Middle frontal gyrus (tissue), 1 donor: ENCODE data around the gene MTG2.

Experiments
- DNase-seq: peaks from one replicate; pipeline ENCODE4 v3.0.0-alpha.2; 2015; ENCODE audit warnings: low spot score; ENCODE audit errors: extremely low spot score

The MTG2 gene

DNA sequence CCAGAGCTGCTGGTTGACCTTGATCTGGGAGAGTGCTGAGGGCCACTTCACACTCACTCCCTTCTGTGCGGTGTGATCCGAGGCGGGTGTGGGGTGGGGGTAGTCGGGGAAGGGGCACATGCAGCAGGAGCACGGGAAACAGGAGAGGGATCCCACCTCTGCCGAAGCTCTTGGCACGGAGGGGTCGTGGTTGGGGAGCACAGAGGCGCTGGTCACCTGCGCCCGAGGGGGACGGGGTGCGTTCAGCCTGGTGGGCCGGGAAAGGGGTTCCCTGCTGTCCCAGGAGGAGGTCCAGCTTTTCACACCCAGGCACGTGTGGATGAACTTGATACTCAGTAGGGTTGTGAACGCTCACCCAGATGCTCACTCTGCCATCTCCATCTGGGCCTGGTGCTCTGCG lies 22.0 kb upstream of the MTG2 start:
- no peak for DNase-seq

DNA sequence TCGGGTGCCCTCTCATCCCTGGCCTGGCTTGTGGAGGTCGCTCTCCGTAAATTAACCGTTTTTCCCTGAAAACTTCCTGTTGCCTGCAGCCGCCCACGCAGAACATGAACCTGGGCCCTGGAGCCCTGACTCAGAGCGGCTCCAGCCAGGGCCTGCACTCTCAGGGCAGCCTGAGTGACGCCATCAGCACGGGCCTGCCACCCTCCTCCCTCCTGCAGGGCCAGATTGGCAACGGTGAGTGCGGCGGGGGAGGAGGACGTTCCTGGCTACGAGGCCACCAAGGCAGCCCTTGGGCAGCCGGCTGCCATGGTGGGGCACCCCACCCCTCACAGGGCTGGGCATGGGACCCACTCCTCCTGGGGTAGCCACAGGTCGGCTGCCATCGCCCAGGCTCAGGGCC lies 21.5 kb upstream of the MTG2 start:
- no peak for DNase-seq

DNA sequence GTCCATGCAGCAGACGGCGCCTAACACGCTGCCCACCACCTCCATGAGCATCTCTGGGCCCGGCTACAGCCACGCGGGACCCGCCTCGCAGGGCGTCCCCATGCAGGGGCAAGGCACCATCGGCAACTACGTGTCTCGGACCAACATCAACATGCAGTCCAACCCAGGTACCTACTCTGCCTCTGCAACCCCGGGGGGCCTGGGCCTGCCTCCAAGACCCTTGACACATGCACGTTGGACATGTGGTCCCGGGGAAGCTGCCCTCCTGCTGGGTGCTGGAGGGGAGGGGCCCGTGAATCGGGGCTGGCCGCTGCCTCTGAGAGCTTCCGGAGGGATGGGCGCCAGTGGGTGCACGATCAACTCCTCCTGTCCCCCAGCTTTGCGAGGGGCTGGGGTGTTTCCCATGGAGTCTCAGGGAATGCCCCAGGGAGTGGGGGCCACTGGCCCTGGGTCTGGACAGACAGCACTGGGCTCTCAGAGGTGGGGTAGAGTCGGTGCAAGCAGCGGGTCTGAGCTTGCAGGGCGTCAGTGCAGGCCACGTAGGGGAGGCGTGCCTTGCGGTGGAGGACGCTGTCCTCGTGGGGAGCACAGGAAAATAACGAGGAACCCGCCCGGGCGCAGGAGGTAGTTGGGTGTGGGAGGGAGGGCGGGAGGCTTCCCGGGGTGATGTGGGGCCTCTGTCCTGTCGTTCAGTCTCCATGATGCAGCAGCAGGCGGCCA lies 19.9 kb upstream of the MTG2 start:
- DNase-seq = no peak

DNA sequence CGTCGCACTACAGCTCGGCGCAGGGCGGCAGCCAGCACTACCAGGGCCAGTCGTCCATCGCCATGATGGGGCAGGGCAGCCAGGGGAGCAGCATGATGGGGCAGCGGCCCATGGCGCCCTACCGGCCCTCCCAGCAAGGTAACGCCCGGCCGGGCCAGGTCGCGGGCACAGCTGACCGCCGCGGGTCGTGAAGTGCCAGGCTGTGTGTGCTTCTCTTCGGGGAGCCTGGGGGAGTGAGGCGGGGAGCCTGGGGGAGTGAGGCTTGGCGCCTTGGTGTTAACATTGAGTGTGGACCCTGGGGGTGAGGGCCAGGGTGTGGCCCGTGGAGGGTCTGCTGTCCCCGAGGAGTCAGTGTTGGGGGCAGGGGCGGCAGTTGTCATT lies 19.4 kb upstream of the MTG2 start:
- no peak for DNase-seq

DNA sequence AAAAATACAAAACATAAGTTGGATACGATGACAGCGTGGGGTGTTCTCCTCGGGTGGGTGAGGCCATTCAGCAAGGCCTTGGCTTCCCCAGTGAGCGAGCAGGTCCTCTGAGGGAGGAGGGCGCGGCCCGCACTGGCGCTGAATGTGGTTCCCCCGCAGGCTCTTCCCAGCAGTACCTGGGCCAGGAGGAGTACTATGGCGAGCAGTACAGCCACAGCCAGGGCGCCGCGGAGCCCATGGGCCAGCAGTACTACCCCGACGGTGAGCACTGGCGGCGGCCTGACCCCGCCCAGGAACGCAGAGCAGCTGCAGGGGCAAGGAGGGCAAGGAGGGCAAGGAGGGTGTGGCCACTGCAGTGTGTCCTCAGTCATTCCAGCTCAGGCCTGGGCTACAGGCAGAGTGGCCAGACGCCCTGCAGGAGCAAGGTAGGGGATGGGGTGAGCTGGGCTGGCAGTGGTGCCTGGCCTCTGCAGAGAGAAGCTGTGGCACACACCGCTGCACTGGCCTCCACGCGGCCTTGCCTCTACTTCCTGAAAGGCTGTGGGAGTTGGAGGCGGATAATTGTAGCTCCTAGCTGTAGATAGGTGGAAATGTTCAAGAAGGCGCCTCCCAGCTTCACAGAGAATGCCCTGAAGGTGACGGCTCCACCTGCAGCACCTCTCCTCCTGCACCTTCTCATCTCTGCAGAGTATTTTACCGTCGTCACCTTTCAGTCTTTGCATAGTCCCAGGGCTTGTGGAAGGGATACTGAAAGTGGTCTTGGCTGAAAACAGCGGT lies 18.7 kb upstream of the MTG2 start:
- no peak for DNase-seq

DNA sequence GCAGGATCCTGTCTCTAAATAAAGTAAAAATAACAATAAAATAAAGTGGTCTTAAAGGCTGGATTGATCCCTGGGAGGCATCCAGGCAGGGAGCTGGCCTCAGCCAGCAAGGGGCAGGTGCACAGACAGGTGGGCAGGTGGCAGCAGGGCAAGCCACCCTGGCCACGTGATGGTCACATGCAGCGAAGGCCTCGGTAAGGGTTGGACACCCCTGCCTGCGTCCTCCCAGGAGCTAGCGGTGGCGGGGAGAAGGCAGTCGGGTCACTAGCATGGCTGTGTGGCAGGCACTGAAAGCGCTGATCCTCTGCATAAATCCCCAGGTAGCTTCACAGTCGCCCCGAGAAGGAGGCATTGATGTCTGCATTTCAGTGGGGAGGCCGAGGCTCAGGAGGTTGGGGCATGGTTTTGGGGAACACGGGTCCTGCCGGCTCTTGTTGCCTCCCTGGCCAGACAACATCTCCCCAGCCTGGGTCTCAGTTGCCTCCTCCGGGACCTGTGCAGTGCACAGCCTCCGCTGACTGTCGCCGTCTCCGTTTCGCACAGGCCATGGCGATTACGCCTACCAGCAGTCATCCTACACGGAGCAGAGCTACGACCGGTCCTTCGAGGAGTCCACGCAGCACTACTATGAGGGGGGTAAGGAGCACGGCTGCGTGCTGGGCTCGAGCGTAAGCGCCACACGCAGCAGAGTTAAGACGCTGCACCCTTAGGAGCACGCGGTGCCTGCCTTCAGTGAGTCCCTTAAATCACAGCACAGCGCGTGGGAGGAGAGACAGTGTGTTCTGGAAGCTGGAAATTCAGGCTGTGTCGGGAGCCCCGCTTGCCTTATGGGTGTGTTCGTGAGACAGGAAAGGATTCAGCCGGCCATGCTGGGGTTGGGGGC lies 17.7 kb upstream of the MTG2 start:
- no peak for DNase-seq

DNA sequence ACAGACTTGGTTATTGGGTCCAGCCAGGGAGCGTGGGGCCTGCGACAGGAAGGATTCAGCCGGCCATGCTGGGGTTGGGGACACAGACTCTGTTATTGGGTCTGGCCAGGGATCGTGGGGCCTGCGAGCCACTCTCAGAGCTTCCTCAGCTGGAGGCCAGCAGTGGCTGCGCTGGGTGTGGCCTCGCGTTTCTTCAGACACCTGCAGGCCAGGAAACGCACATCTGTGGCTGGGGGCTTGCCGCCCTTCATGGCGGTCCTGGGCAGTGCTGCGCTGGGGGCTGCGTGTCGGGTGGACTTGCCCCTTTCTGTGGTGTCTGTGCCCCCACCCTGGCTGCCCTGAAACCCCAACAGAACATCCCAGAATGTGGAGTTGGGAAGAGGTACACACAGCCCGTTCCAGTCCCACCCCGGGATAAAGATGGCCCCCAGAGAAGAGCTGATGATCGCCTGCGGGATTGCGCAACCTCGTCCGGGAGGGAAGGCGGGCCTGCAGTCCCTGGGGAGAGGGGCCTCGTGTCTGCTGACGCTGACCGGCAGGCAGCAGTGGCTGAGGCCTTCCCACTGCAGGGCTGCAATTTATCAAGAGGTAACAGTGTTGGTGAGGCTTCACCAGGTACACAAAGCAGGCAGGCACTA lies 16.9 kb upstream of the MTG2 start:
- no peak for DNase-seq

DNA sequence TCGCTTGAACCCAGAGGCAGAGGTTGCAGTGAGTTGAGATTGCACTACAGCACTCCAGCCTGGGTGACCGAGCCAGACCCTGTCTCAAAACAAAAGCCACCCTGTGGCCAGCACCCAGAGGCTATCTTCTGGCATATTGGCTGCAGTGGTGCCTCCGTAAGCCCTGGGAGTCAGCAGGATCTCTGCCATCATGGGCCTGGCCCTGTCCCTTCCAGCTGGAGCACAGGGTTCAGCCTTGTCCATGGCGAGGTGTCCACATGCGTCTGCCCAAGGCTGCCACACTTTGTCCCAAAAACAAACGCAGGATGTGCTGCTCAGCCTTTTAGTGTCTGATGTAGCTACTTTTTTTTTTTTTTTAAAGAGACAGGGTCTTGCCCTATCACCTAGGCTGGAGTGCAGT lies 15.4 kb upstream of the MTG2 start:
- DNase-seq = no peak

DNA sequence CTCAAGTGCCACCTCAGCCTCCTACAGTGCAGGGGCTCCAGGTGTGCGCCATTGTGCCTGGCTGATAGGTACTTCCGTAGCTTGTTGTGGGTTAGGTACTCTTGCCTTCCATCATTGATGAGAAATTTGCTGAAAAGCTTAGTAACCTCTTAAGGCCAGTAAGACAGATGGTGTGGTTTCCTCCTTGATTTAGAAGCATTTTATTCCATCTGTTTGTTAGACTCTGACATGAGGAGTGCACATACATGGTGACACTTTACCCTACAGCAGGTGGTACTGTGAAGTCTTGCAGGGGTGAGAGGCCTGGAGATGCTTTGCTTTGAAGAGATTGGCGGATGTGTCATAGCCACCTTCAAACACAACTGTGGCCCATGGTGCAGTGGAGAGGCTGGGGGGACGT lies 14.8 kb upstream of the MTG2 start:
- DNase-seq = no peak

DNA sequence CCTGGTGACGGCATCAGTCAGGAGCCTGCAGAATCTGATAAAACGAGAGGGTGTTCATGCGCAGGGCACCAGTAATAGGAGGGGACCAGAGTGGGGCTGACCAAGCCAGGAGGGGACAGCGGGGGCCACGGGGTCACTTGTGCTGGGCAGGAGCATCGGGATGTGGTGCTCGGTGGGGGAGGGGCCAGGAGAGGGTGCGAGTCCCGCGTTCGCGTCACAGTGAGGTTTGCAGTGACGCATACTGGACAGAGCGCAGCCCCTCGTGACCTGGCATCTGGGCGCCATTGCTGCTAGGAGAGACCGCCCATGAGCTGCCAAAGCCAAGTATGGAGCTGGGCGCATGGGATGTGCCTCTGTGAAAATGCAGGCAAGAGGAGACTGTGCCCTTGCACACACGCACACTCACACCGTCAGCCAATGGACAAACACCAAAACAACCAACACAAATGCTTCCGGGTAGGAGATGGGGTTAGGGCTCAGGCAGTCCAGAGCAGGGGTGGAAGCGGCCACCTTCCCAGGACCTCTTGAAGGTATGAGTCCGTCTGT lies 13.9 kb upstream of the MTG2 start:
- no peak for DNase-seq

DNA sequence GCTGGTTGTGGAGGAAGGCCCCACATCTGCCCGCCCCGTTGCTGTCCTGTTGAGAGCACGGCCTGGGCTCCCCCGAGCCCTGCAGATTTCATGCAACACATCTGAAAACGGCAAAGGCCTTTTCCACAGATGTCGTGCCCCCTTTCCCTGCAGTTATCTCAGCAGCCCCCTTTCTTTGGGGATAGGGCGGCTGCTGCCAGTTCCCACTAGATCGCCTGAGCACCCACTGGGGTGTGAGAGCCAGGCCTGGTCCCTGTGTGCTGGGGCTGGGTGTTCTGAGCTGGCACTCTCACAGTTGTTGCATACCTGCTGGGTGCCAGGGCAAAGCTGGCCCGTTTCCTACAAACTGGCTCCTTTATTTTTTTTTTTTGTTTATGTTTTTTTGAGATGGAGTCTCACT lies 12.3 kb upstream of the MTG2 start:
- no peak for DNase-seq

DNA sequence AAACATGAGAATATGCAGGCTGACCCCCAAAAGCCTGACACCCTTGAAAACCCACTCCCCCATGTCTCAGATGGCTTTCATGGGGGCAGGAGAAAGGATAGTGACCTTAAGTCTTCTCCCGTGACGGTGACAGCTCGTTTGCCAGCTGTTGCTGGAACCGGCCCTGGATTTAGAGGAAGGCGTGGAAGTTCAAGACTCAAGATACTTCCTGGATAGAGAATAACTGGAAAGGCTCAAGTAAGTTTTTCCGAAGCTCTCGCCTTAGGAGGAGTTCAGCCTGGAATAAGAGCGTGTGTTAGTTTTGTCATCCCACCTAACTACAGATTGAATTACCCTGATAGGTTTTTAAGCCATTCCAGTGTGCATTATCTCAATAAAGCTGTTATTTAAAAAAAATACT lies 11.6 kb upstream of the MTG2 start:
- no peak for DNase-seq

DNA sequence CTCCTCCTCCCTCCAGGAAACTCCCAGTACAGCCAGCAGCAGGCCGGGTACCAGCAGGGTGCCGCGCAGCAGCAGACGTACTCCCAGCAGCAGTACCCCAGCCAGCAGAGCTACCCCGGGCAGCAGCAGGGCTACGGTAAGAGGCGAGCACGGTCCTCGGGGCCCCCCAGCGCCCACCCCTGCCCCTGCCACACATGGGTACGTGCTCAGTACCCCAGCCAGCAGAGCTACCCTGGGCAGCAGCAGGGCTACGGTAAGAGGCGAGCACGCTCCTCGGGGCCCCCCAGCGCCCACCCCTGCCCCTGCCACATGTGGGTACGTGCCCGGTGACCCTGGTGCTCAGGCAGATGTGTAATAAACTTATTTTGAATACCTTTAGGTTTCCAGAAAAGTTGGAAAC lies 10.2 kb upstream of the MTG2 start:
- DNase-seq = no peak

DNA sequence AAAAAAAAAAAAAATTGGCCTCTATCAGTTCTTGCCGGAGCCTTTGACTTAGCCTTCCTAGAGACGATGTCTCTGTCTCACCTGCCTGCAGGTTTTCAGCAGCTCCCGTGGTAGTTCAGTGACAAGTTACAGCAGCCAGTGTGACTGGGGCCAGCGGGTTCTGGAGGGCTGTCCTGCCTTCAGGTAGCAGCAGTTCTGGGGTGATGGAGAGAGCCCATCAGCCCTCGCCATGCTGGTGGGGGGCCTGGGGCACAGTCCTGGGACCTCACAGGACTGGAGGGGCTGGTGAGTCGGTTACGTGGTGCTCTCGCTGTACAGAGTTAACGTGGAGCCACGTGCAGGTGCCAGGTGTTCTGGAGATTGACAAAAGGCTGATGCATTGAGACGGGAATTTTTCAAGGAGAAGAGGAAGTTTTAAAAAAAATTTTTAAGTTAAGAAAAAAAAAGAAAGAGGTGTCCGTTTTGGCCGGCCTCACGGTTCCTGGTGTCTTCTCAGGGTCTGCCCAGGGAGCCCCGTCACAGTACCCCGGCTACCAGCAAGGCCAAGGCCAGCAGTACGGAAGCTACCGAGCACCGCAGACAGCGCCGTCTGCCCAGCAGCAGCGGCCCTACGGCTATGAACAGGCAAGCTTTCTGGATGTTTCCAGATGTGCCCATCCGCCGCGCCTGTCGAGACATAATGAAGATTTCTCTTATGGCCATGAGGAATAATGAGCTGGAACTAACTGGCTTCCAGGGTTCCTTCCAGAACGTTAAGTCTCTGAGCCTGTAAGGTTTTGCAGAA lies 8.6 kb upstream of the MTG2 start:
- DNase-seq = no peak

DNA sequence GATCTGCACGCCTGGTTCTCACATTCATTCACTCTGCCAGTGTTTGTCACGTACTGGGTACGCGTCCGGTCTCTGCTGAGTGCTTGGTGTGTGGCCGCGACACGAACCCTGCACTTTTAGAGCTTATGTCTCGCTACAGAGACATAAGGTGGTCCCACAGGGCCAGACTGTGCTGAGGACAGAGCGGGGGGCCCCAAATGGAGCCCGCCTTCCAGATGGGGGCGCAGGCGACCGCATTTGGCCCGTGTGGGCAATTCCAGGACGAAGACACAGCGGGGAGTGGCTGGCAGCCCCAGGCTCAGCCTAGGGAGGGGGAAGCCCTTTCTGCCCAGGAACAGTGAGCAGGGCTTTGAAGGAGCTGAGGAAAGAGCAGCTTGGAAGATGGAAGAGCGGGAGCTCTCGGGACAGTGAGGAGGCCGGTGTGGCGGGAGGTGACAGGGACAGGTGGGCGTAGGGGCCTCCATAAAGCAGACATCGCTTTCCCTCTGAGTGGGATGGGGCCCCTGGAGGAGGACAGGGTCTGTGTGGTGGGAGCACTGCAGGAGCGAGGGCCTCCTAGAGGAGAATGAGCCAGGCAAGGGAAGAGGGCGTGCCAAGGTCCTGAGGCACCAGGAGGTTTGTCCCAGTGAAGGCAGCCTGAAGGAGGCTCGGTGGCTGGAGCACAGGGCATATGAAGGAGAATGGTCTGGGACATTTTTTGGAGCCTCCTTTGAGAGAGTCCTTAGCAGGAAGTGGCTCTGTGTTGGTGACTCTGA lies 7.8 kb upstream of the MTG2 start:
- no peak for DNase-seq

DNA sequence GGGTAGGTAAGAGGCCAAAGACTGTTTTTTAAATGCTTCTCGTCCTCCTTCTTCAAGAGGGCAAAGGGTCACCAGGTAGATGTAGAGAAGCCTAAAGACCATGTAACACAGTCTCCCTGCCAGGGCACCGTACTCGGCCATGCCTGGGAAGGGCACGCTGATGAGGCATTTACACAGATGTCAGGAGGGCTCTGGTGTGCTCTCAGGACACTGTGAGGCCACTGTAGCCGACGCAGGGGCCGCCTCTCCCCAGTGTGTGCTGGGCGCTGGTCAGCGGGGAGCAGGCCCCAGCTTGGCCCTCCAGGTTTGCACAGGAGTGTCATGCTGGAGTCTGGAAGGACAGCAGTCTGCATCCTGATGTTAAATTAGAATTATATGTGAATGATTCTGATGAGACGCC lies 7.1 kb upstream of the MTG2 start:
- DNase-seq = no peak

DNA sequence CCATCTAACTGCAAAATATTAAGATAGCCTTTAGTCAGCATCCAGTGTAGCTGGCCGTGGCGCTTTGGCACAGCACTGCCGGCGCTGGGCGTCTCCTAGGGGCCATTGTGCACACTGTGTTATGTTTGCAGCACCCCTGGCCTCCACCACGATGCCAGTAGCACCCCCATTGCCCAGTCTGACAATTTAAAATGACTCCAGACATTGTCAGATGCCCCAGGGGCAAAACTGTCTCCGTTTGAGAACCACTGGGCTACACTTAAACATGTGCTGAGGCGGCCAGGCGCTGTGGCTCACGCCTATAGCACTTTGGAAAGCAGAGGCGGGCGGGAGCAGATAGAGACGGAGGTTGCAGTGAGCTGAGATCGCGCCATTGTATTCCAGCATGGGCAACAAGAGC lies 6.0 kb upstream of the MTG2 start:
- DNase-seq = no peak

DNA sequence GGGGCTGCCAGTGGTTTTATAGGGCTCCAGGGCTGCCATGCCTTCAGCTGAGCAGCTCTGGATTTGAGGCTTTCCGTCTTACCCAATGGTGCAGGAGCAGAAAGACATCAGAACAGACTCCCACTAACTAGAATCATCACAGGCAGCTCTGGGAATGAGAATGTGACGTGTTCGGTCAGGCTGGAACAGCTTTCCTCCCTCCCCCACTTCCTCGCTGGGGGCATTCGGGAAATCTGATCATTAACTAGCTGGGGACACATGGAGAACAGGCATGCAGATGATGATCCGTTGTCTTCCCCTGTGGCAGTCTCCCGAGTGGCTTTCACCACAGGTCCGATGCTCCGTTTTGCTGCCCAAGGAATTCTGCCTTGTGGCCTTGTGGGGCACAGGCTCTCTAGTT lies 5.5 kb upstream of the MTG2 start:
- DNase-seq = no peak

DNA sequence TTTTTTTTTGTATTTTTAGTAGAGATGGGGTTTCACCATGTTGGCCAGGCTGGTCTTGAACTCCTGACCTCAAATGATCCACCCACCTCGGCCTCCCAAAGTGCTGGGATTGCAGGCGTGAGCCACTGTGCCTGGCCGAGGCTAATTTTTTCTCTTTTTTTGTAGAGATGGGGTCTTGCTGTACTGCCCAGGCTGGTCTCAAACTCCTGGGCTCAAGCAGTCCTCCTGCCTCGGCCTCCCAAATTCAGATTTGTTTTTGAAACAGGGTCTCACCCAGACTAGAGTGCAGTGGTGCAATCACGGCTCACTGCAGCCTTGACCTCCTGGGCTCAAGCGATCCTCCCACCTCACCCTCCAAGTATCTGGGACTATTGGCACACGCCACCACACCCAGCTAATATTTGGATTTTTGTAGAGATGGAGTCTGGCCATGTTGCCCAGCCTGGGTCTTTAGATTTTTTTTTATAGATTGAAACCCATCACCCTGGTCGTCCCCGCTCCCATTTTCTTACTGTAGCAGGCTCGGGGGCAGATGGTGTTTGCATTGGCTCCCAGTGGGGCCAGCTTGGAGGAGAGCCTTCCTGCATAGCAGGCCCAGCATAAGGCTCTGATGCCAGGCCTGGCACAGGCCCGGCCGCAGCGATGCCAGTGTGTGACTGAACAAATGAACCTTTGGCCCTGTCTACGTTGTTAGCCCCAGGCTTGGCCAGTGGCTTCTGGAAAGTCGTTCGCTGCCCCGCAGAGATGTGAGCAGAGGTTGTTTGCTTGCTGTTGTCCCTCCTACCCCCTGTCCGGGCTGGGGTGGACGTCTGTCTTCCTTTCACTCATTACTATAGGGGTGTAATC lies 4.3 kb upstream of the MTG2 start:
- DNase-seq = no peak
